DND-41 (cell line): ENCODE results near the gene LGR6.

Experiments
- ATAC-seq: fragments of 200-7000 bp; cut with Tn5 transposase; 3 replicates; pipeline ENCODE4 v1.9.1; 2021; ENCODE audit warnings: low read depth; ENCODE audit not compliant: insufficient read depth
- DNase-seq: peaks from one replicate; pipeline ENCODE4 v3.0.0-alpha.2; 2020
- H2AFZ ChIP-seq: 2 replicates; pipeline ENCODE4 v1.6.0; 2012; ENCODE audit warnings: low read depth, low read length
- H3K27ac ChIP-seq: 2 replicates; pipeline ENCODE4 v1.5.1; 2012; ENCODE audit warnings: low read length, inconsistent platforms
- H3K27me3 ChIP-seq: fragments of 200-600 bp; sonication (generic); 2 replicates; pipeline ENCODE4 v1.6.0; 2012; ENCODE audit warnings: low read length, mild to moderate bottlenecking, inconsistent platforms; ENCODE audit not compliant: insufficient read depth, poor library complexity
- H3K36me3 ChIP-seq: 2 replicates; pipeline ENCODE4 v1.5.1; 2012; ENCODE audit warnings: low read length, inconsistent platforms; ENCODE audit not compliant: insufficient read depth
- H3K4me1 ChIP-seq: 2 replicates; pipeline ENCODE4 v1.5.1; 2012; ENCODE audit warnings: mild to moderate bottlenecking, low read length; ENCODE audit not compliant: insufficient read depth
- H3K4me2 ChIP-seq: 2 replicates; pipeline ENCODE4 v1.6.0; 2012; ENCODE audit warnings: mild to moderate bottlenecking, moderate library complexity, low read length, inconsistent platforms; ENCODE audit not compliant: insufficient read depth
- H3K4me3 ChIP-seq, 2 experiments: fragments of 200-600 bp in 1 of 2; shearing (Covaris generic) in 1 of 2; 2 replicates each; pipeline ENCODE4 v1.5.1; 2012 to 2016; ENCODE audit warnings: inconsistent platforms in 2 of 2, low read length in 2 of 2, mild to moderate bottlenecking in 2 of 2, low read depth in 1 of 2, moderate library complexity in 1 of 2
- H3K79me2 ChIP-seq: 2 replicates; pipeline ENCODE4 v1.6.0; 2012; ENCODE audit warnings: low read length, inconsistent platforms; ENCODE audit not compliant: insufficient read depth
- H3K9ac ChIP-seq: 2 replicates; pipeline ENCODE4 v1.6.0; 2012; ENCODE audit warnings: low read depth, mild to moderate bottlenecking, inconsistent platforms, low read length, moderate library complexity
- H3K9me3 ChIP-seq: 2 replicates; pipeline ENCODE4 v1.5.1; 2012; ENCODE audit warnings: low read length, moderate library complexity, mild to moderate bottlenecking, inconsistent platforms; ENCODE audit not compliant: insufficient read depth, severe bottlenecking
- H4K20me1 ChIP-seq: 2 replicates; pipeline ENCODE4 v1.6.0; 2012; ENCODE audit warnings: low read length; ENCODE audit not compliant: insufficient read depth
- EZH2 ChIP-seq: IDR thresholded peaks from 3 replicates; pipeline ENCODE4 v1.6.1; 2012; ENCODE audit warnings: borderline replicate concordance, low read depth, mild to moderate bottlenecking, moderate library complexity, low read length, inconsistent platforms; ENCODE audit not compliant: severe bottlenecking
- TF ChIP-seq, protein P1 (sequence below): IDR thresholded peaks from 2 replicates; pipeline ENCODE4 v1.5.1; 2012; ENCODE audit warnings: borderline replicate concordance, low read length, moderate library complexity, mild to moderate bottlenecking; ENCODE audit not compliant: poor library complexity, severe bottlenecking; ENCODE audit errors: extremely low read depth

LGR6 gene

DNA sequence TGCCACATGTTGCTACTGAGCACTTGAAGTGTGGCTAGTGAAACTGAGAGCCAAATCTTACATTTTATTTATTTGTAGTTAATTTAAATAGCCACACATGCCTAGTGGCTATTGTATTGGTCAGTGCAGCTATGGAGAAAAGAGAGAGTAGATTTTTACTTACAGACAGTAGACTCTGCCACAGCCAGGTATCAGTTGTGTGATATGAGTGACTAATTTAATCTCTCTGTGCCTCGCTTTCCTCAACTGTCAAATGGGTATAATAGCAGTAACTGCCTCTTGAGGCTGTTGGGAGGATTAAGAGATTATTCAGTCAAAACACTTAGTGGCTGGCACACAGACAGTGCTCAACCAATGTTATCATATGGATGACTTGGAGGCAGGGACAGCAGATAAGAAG, 99.2 kb downstream of the LGR6 start:
- no peak overlapping the region for H3K27ac ChIP-seq
- DNase-seq (no peak), ATAC-seq (no peak)
- peaks cover 18% of the 10 kb centered on the region for H3K27me3 ChIP-seq
- no peaks in the 10 kb centered on the region; the same call in 1 of the 2 replicates for H4K20me1 ChIP-seq
- no peaks in the 10 kb centered on the region for H3K9me3 ChIP-seq
- TF ChIP-seq, protein P1, sequence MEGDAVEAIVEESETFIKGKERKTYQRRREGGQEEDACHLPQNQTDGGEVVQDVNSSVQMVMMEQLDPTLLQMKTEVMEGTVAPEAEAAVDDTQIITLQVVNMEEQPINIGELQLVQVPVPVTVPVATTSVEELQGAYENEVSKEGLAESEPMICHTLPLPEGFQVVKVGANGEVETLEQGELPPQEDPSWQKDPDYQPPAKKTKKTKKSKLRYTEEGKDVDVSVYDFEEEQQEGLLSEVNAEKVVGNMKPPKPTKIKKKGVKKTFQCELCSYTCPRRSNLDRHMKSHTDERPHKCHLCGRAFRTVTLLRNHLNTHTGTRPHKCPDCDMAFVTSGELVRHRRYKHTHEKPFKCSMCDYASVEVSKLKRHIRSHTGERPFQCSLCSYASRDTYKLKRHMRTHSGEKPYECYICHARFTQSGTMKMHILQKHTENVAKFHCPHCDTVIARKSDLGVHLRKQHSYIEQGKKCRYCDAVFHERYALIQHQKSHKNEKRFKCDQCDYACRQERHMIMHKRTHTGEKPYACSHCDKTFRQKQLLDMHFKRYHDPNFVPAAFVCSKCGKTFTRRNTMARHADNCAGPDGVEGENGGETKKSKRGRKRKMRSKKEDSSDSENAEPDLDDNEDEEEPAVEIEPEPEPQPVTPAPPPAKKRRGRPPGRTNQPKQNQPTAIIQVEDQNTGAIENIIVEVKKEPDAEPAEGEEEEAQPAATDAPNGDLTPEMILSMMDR = no peak
- no peak for TF ChIP-seq EZH2
- H3K4me3 ChIP-seq = no peak overlapping the region
- H3K9ac ChIP-seq = no peak overlapping the region
- H3K4me1 ChIP-seq = no peaks in the 10 kb centered on the region
- no peak overlapping the region for H3K4me2 ChIP-seq
- no peaks in the 10 kb centered on the region for H3K79me2 ChIP-seq
- no peak overlapping the region for H2AFZ ChIP-seq
- no peaks in the 10 kb centered on the region for H3K36me3 ChIP-seq

DNA sequence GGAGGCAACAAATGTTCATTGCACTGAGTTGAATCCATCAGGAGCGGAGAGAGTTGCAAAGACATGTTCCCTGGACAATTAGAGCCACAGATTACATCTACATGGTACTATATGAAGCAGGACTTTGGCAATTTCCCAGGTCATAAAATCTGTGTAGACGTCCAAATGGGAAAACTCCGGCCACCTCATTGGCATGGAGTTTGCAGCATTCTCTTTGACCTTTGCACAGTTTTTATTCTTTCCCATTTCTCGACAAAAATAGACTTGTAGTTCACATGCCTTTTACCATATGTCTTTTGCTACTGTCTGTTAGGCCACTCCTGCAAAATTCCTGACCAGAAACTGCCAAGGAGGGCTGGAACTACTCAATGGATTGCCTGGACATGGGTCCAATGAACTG, 100.0 kb downstream of the LGR6 start:
- ATAC-seq (no peak), DNase-seq (no peak)
- Histone ChIP-seq H3K9me3 (no peaks in the 10 kb centered on the region), H3K4me2 (no peak overlapping the region), H3K36me3 (no peaks in the 10 kb centered on the region), H2AFZ (no peak overlapping the region), H3K9ac (no peak overlapping the region), H3K27ac (no peak overlapping the region), H4K20me1 (no peaks in the 10 kb centered on the region; the same call in 1 of the 2 replicates), H3K4me1 (no peaks in the 10 kb centered on the region), H3K79me2 (no peaks in the 10 kb centered on the region), H3K27me3 (peaks cover 18% of the 10 kb centered on the region), H3K4me3 (no peak overlapping the region)
- TF ChIP-seq, protein P1 = no peak

DNA sequence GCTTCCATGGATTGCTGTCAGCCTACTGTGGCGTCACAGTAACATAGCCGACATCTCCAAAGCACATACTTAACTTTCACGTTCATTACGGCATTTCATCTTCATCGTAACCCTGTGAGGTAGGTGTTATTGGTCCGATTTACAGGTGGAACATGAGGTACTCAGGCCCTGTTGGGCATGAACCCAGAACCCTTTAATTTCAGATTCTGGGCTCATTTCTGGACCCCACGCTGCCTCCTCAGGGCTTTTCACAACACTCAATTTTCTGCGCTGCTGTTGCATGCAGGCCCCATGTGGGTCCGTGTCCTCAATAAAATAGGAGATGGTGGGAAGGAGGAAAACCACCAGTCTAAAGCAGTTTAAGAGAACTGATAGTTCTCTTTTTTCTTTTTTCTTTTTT, 108.6 kb downstream of the LGR6 start:
- H3K9ac ChIP-seq = no peak overlapping the region
- DNase-seq = no peak

More for the DNA sequence above, 108.6 kb downstream of the LGR6 start:
- no peaks in the 10 kb centered on the region for H3K4me1 ChIP-seq
- no peak overlapping the region for H3K4me2 ChIP-seq
- H3K79me2 ChIP-seq = no peaks in the 10 kb centered on the region
- no peaks in the 10 kb centered on the region for H3K36me3 ChIP-seq
- no peak for ATAC-seq
- H2AFZ ChIP-seq = no peak overlapping the region
- no peaks in the 10 kb centered on the region for H3K9me3 ChIP-seq
- H3K27me3 ChIP-seq = peaks cover 3% of the 10 kb centered on the region
- no peak overlapping the region for H3K27ac ChIP-seq
- no peak overlapping the region for H3K4me3 ChIP-seq
- TF ChIP-seq, protein P1 = no peak
- no peaks in the 10 kb centered on the region; the same call in none of the 2 replicates for H4K20me1 ChIP-seq
